IPS-15b (cell line): ENCODE results near the gene ADAMTSL5.

Experiments used
- H3K27me3 ChIP-seq: one replicate; pipeline ENCODE4 v1.6.1; 2013; ENCODE audit warnings: low read length; ENCODE audit not compliant: control insufficient read depth, insufficient read depth
- H3K36me3 ChIP-seq: one replicate; pipeline ENCODE4 v1.6.1; 2013; ENCODE audit warnings: low read length; ENCODE audit not compliant: control insufficient read depth, insufficient read depth
- H3K4me1 ChIP-seq: one replicate; pipeline ENCODE4 v1.6.1; 2013; ENCODE audit warnings: mild to moderate bottlenecking, low read length; ENCODE audit not compliant: control insufficient read depth, insufficient read depth
- H3K4me3 ChIP-seq: one replicate; pipeline ENCODE4 v1.5.1; 2013; ENCODE audit warnings: low read depth, low read length
- H3K9ac ChIP-seq: one replicate; pipeline ENCODE4 v1.6.1; 2013; ENCODE audit warnings: low read depth, mild to moderate bottlenecking, low read length
- H3K9me3 ChIP-seq: one replicate; pipeline ENCODE4 v1.6.1; 2013; ENCODE audit warnings: mild to moderate bottlenecking, low read length; ENCODE audit not compliant: control insufficient read depth, insufficient read depth

The ADAMTSL5 gene

GRCh38 chr19:1490311-1491113 is 22.3 kb downstream of the ADAMTSL5 start, which contains the start of gene PCSK4:
Gene PCSK4 (minus strand): TSS chr19:1490350. CDS start chr19:1490346, 4 bp downstream.
- H3K27me3 ChIP-seq = peaks cover 12% of the 10 kb centered on the region
- no peaks in the 10 kb centered on the region for H3K4me1 ChIP-seq
- peak within 1 kb of the TSS; percentile 47 for H3K9ac ChIP-seq
- H3K4me3 ChIP-seq = peak within 1 kb of the TSS; percentile 85
- H3K9me3 ChIP-seq = no peaks in the 10 kb centered on the region
- no peaks in the 10 kb centered on the region for H3K36me3 ChIP-seq

- Histone ChIP-seq H3K36me3 (no peaks in the 10 kb centered on the region), H3K27me3 (peaks cover 12% of the 10 kb centered on the region), H3K4me3 (peak overlapping the region; percentile 85), H3K4me1 (no peaks in the 10 kb centered on the region), H3K9me3 (no peaks in the 10 kb centered on the region), H3K9ac (peak overlapping the region; percentile 47)
These were observed 23.1 kb downstream of the ADAMTSL5 start for GRCh38 chr19:1489463-1490310.

GRCh38 chr19:1488282-1488601 is 24.6 kb downstream of the ADAMTSL5 start:
- no peaks in the 10 kb centered on the region for H3K4me1 ChIP-seq
- no peaks in the 10 kb centered on the region for H3K36me3 ChIP-seq
- H3K27me3 ChIP-seq = peaks cover 12% of the 10 kb centered on the region
- no peak overlapping the region for H3K4me3 ChIP-seq
- no peaks in the 10 kb centered on the region for H3K9me3 ChIP-seq
- H3K9ac ChIP-seq = no peak overlapping the region

- Histone ChIP-seq H3K4me3 (no peak overlapping the region), H3K4me1 (no peaks in the 10 kb centered on the region), H3K27me3 (peaks cover 12% of the 10 kb centered on the region), H3K9ac (no peak overlapping the region), H3K9me3 (no peaks in the 10 kb centered on the region), H3K36me3 (no peaks in the 10 kb centered on the region)
These were observed 25.1 kb downstream of the ADAMTSL5 start for GRCh38 chr19:1487576-1488281.

GRCh38 chr19:1486720-1487575 is 25.9 kb downstream of the ADAMTSL5 start:
- no peaks in the 10 kb centered on the region for H3K9me3 ChIP-seq
- no peak overlapping the region for H3K4me3 ChIP-seq
- H3K9ac ChIP-seq = no peak overlapping the region
- H3K4me1 ChIP-seq = no peaks in the 10 kb centered on the region
- H3K27me3 ChIP-seq = peaks cover 4% of the 10 kb centered on the region
- H3K36me3 ChIP-seq = peaks cover 3% of the 10 kb centered on the region

GRCh38 chr19:1483979-1484428 is 28.8 kb downstream of the ADAMTSL5 start:
- peaks cover 3% of the 10 kb centered on the region for H3K36me3 ChIP-seq
- no peak overlapping the region for H3K9ac ChIP-seq
- no peaks in the 10 kb centered on the region for H3K9me3 ChIP-seq
- H3K27me3 ChIP-seq = no peaks in the 10 kb centered on the region
- no peaks in the 10 kb centered on the region for H3K4me1 ChIP-seq
- no peak overlapping the region for H3K4me3 ChIP-seq

GRCh38 chr19:1483131-1483978 is 29.5 kb downstream of the ADAMTSL5 start:
- no peaks in the 10 kb centered on the region for H3K9me3 ChIP-seq
- no peaks in the 10 kb centered on the region for H3K4me1 ChIP-seq
- no peak overlapping the region for H3K4me3 ChIP-seq
- peaks cover 3% of the 10 kb centered on the region for H3K36me3 ChIP-seq
- no peaks in the 10 kb centered on the region for H3K27me3 ChIP-seq
- no peak overlapping the region for H3K9ac ChIP-seq

- no peaks in the 10 kb centered on the region for H3K27me3 ChIP-seq
- no peak overlapping the region for H3K4me3 ChIP-seq
- H3K36me3 ChIP-seq = peaks cover 3% of the 10 kb centered on the region
- H3K9me3 ChIP-seq = no peaks in the 10 kb centered on the region
- no peak overlapping the region for H3K9ac ChIP-seq
- H3K4me1 ChIP-seq = no peaks in the 10 kb centered on the region
These were observed 30.3 kb downstream of the ADAMTSL5 start for GRCh38 chr19:1482361-1483130.

- no peak overlapping the region for H3K9ac ChIP-seq
- no peaks in the 10 kb centered on the region for H3K27me3 ChIP-seq
These were observed 30.9 kb downstream of the ADAMTSL5 start for GRCh38 chr19:1481893-1482360.

More at GRCh38 chr19:1481893-1482360, 30.9 kb downstream of the ADAMTSL5 start:
- peaks cover 3% of the 10 kb centered on the region for H3K36me3 ChIP-seq
- no peak overlapping the region for H3K4me3 ChIP-seq
- no peaks in the 10 kb centered on the region for H3K4me1 ChIP-seq
- H3K9me3 ChIP-seq = no peaks in the 10 kb centered on the region
